ENCODE results near the gene ADPRHL1. TPM values are rescaled to one million over a fixed set of nuclear protein-coding genes. Genes with fewer than 3 reads are reported as not detected.
A peak's percentile ranks its signal among the peaks of the same experiment; 100 is the strongest.

ADPRHL1 gene
- total and polyA plus RNA-seq, 2 donors (not counting 1 experiment from before 2014, with no cell fraction given): 0.28 to 1.3 TPM

DNA sequence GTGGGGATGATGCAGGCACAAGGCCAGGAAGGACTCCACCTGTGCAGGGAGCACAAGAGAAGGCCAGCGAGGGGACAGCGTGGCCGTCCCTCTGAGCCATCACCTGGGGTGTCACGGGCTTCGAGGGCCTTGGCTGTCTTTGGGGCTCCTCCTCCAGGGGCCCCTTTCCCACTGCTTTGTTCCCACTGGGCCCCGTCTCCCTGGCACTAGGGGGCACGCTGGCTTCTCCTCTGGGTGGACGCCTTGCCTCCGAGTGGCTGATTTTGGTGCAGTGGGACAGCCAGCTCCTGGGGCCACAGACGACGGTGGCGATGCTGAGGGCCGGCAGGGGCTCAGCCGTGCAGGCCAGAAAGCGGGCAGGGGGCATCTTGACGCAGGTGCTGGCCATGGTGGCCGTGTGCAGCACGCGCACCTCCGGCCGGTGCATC, 46.2 kb downstream of the ADPRHL1 start:
- peaks cover 16 to 38% of the 10 kb centered on the region in 2 donors for H3K4me1 ChIP-seq (ENCODE audit: control insufficient read depth in 2 of 2, insufficient read depth in 2 of 2, low read length in 2 of 2)
- peaks cover 0 to 51% (median 15%) of the 10 kb centered on the region in 3 donors for H3K9me3 ChIP-seq (ENCODE audit: control extremely low read depth in 1 of 3, control insufficient read depth in 2 of 3, insufficient read depth in 1 of 3, low read length in 2 of 3)
- Mint-ChIP-seq H3K4me3 (peak overlapping the region; percentile 77), H3K4me1 (peaks cover 27% of the 10 kb centered on the region), H3K27me3 (no peaks in the 10 kb centered on the region), H3K9me3 (ENCODE audit: insufficient read depth) (no peaks in the 10 kb centered on the region), H3K27ac (no peak overlapping the region)
- peaks cover 0 to 2% (median 0%) of the 10 kb centered on the region in 4 experiments for H3K27me3 ChIP-seq (replicated peaks in 1 of 4; ENCODE audit: control extremely low read depth in 1 of 4, control insufficient read depth in 3 of 4, insufficient read depth in 4 of 4, low read length in 3 of 4)
- no peak overlapping the region for H3K9ac ChIP-seq (ENCODE audit: low read length)
- intact Hi-C loops (cut with micrococcal nuclease): no loop called here
- no peaks in the 10 kb centered on the region for H3K36me3 ChIP-seq (replicated peaks in 1 of 2; ENCODE audit: control extremely low read depth in 1 of 2, control insufficient read depth in 1 of 2, extremely low read depth in 1 of 2, insufficient read depth in 2 of 2, low read length in 1 of 2)
- ChIA-PET CTCF (no interaction called here), POLR2A (no interaction called here)
- no peaks in the 10 kb centered on the region for H3K79me2 ChIP-seq (ENCODE audit: control insufficient read depth, insufficient read depth, low read length)
- peak overlapping the region in 2 of 5 experiments; percentile 2 to 11 for H3K4me3 ChIP-seq (ENCODE audit: control extremely low read depth in 1 of 5, extremely low read depth in 1 of 5, insufficient read depth in 1 of 5, low read depth in 2 of 5, low read length in 4 of 5)
- TF ChIP-seq, protein P1, sequence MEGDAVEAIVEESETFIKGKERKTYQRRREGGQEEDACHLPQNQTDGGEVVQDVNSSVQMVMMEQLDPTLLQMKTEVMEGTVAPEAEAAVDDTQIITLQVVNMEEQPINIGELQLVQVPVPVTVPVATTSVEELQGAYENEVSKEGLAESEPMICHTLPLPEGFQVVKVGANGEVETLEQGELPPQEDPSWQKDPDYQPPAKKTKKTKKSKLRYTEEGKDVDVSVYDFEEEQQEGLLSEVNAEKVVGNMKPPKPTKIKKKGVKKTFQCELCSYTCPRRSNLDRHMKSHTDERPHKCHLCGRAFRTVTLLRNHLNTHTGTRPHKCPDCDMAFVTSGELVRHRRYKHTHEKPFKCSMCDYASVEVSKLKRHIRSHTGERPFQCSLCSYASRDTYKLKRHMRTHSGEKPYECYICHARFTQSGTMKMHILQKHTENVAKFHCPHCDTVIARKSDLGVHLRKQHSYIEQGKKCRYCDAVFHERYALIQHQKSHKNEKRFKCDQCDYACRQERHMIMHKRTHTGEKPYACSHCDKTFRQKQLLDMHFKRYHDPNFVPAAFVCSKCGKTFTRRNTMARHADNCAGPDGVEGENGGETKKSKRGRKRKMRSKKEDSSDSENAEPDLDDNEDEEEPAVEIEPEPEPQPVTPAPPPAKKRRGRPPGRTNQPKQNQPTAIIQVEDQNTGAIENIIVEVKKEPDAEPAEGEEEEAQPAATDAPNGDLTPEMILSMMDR (IDR thresholded peaks at IDR 0.05): no peak
- no peak for TF ChIP-seq EZH2 (IDR thresholded peaks at IDR 0.05; ENCODE audit: borderline replicate concordance, insufficient read depth, low read depth, low read length, poor library complexity, severe bottlenecking)
- no peak for DNase-seq
- peak overlapping the region; percentile 50 for H2AFZ ChIP-seq (ENCODE audit: insufficient read depth, low read depth, low read length, poor library complexity, severe bottlenecking)
- ATAC-seq (ENCODE audit: low read depth): no peak
- no peak overlapping the region for H3K27ac ChIP-seq (ENCODE audit: low read length in 2 of 2)
- no peaks in the 10 kb centered on the region for H4K20me1 ChIP-seq (ENCODE audit: control insufficient read depth, insufficient read depth, low read length, poor library complexity, severe bottlenecking)
- peak overlapping the region; percentile 52 for H3K4me2 ChIP-seq (replicated peaks; ENCODE audit: low read depth, low read length, poor library complexity, severe bottlenecking)
- 69% methylated on average over 21 of the region's 21 CpGs for WGBS (ENCODE audit: insufficient coverage)

DNA sequence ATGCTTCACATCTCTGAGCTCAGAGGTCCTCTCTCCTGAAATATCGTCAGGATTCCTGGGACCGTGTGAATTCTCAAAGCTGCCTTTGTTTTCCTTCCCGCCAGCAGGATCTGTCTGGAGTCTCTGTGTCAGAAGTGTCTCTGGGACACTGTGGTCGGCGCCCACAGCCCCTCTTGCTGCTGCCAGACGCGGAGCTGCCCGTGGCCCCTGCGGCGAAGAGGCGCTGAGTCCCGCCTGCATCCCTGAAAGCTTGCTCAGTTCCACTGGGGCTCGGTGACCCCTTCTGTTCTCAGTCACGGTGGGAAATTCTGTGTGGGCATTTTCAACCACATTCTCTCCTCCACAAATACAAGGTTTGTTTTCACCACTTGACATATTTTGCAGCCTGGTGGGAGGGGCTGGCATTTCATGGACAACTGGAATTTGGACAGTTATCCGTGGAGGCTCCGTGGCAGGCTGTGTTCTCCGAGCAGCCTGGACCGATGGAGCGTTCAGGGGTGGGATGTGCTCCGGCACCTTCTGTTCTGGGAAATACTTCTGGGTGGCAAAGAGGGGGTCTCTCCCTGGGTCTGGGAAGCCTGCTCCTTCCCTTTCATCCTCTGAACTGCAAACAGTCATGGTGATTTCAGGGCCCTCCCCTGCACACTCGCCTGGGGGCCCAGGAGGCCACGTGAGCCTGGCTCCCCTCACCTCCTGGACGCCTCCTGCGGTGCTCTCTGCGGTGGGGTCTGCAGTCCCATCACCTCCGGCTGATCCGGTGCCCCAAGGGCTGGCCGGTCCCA, 46.8 kb downstream of the ADPRHL1 start:
- Histone ChIP-seq H3K4me2 (replicated peaks; ENCODE audit: low read depth, low read length, poor library complexity, severe bottlenecking) (peak overlapping the region; percentile 52), H3K79me2 (ENCODE audit: control insufficient read depth, insufficient read depth, low read length) (no peaks in the 10 kb centered on the region), H3K4me3 (ENCODE audit: control extremely low read depth in 1 of 5, extremely low read depth in 1 of 5, insufficient read depth in 1 of 5, low read depth in 2 of 5, low read length in 4 of 5) (no peak overlapping the region), H3K9ac (ENCODE audit: low read length) (no peak overlapping the region), H3K9me3 (ENCODE audit: control extremely low read depth in 1 of 3, control insufficient read depth in 2 of 3, insufficient read depth in 1 of 3, low read length in 2 of 3) (peaks cover 0 to 45% (median 12%) of the 10 kb centered on the region in 3 donors), H2AFZ (ENCODE audit: insufficient read depth, low read depth, low read length, poor library complexity, severe bottlenecking) (no peak overlapping the region), H3K36me3 (replicated peaks in 1 of 2; ENCODE audit: control extremely low read depth in 1 of 2, control insufficient read depth in 1 of 2, extremely low read depth in 1 of 2, insufficient read depth in 2 of 2, low read length in 1 of 2) (no peaks in the 10 kb centered on the region), H3K27me3 (replicated peaks in 1 of 4; ENCODE audit: control extremely low read depth in 1 of 4, control insufficient read depth in 3 of 4, insufficient read depth in 4 of 4, low read length in 3 of 4) (peaks cover 0 to 2% (median 0%) of the 10 kb centered on the region in 4 experiments), H3K27ac (ENCODE audit: low read length in 2 of 2) (no peak overlapping the region), H4K20me1 (ENCODE audit: control insufficient read depth, insufficient read depth, low read length, poor library complexity, severe bottlenecking) (no peaks in the 10 kb centered on the region), H3K4me1 (ENCODE audit: control insufficient read depth in 2 of 2, insufficient read depth in 2 of 2, low read length in 2 of 2) (peaks cover 16 to 38% of the 10 kb centered on the region in 2 donors)
- no peak for DNase-seq
- intact Hi-C loops (cut with micrococcal nuclease): no loop called here
- Mint-ChIP-seq H3K4me3 (no peak overlapping the region), H3K9me3 (ENCODE audit: insufficient read depth) (no peaks in the 10 kb centered on the region), H3K27ac (no peak overlapping the region), H3K4me1 (peaks cover 27% of the 10 kb centered on the region), H3K27me3 (no peaks in the 10 kb centered on the region)
- 93% methylated on average over 27 of the region's 28 CpGs for WGBS (ENCODE audit: insufficient coverage)
- ChIA-PET CTCF (no interaction called here), POLR2A (no interaction called here)
- TF ChIP-seq EZH2 (IDR thresholded peaks at IDR 0.05; ENCODE audit: borderline replicate concordance, insufficient read depth, low read depth, low read length, poor library complexity, severe bottlenecking): no peak
- TF ChIP-seq, protein P1 (IDR thresholded peaks at IDR 0.05): no peak
- ATAC-seq (ENCODE audit: low read depth): no peak
